Measurements from ENCODE around the gene PRC1.

DNA sequence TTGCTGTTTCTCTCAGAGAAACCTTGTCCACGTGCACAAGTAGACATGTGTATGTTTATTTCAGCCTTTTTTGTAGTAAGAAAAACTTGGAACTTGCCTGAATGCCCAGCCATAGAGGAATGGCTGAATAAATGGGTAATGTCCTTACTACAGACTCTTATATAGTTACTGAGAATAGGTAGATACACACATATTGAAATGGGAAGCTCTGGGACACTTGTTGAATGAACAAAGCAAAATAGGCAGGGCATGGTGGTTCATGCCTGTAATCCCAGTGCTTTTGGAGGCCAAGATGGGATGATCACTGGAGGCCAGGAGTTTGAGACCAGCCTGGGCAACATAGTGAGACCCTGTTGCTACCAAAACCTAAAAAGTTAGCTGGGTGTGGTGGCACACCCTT lies 57.5 kb downstream of the PRC1 start:
- TF ChIP-seq EZH2 (IDR thresholded peaks at IDR 0.05; ENCODE audit: insufficient read depth, poor library complexity, severe bottlenecking), result no peak
- TF ChIP-seq EZH2phosphoT487 (IDR thresholded peaks at IDR 0.05; ENCODE audit: insufficient read depth, low read depth), result no peak
